Measurements from ENCODE around the gene CALML3. TPM values are rescaled to one million over a fixed set of nuclear protein-coding genes. Genes with fewer than 3 reads are reported as not detected.

Gene CALML3
- total RNA-seq, 1 donor: not detected

DNA sequence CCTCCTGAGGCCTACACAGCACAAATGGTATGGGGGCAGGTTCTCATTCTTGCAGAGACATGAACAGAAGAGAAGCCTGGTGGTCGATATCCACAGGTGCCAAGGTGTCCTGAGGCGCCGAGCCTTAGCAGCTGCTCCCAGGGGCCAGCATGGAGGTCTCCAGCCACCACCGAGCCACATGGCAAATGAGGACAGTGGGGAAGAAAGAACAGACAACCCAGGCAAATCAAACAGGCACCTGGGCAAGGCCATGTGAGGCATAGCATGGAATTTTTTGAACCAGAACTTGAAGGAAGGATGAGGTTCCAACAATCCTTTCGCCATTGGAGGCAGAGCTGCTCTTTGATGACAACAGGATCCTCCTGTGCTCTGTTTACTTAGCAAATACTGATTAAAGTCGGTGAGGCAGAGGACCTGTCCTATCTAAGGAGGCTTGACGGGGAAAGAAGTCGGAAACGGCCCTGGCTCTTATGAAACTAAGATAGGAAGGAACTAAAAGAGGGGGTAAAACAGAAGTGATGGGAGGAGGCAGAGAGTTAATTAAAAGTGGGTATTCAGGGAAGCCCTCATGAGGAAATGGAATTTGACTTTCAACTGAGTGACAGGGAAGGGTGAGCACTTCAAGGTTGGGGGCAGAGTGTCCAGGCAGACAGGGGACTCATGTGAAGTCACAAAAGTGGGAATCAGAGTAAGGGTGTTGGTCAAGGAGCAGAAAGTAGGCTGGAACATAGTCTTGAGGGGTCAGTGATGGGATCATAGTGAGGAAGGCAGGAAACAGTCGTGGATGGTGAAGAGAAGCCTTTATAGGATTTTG is 8.6 kb upstream of the CALML3 start:
- H3K4me3 ChIP-seq (ENCODE audit: insufficient read depth, low read length): no peak overlapping the region
- no peaks in the 10 kb centered on the region for H3K4me1 ChIP-seq (ENCODE audit: insufficient read depth, low read length)
- TF ChIP-seq, protein P1, sequence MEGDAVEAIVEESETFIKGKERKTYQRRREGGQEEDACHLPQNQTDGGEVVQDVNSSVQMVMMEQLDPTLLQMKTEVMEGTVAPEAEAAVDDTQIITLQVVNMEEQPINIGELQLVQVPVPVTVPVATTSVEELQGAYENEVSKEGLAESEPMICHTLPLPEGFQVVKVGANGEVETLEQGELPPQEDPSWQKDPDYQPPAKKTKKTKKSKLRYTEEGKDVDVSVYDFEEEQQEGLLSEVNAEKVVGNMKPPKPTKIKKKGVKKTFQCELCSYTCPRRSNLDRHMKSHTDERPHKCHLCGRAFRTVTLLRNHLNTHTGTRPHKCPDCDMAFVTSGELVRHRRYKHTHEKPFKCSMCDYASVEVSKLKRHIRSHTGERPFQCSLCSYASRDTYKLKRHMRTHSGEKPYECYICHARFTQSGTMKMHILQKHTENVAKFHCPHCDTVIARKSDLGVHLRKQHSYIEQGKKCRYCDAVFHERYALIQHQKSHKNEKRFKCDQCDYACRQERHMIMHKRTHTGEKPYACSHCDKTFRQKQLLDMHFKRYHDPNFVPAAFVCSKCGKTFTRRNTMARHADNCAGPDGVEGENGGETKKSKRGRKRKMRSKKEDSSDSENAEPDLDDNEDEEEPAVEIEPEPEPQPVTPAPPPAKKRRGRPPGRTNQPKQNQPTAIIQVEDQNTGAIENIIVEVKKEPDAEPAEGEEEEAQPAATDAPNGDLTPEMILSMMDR (IDR thresholded peaks at IDR 0.05; ENCODE audit: extremely low read depth, low read depth, low read length): no peak
- no peaks in the 10 kb centered on the region for H3K9me3 ChIP-seq (ENCODE audit: low read depth, low read length)
- peaks cover 4% of the 10 kb centered on the region for H3K27me3 ChIP-seq (ENCODE audit: insufficient read depth, low read length)
- no peak overlapping the region for H3K27ac ChIP-seq (ENCODE audit: low read depth, low read length)
- H3K79me2 ChIP-seq (ENCODE audit: insufficient read depth, low read length): no peaks in the 10 kb centered on the region
- H2AFZ ChIP-seq (ENCODE audit: low read length): no peak overlapping the region
- H4K20me1 ChIP-seq (ENCODE audit: insufficient read depth, low read length): no peaks in the 10 kb centered on the region
- H3K36me3 ChIP-seq (ENCODE audit: insufficient read depth, low read length): no peaks in the 10 kb centered on the region
- H3K4me2 ChIP-seq (ENCODE audit: insufficient read depth, low read length): no peak overlapping the region
- peak; percentile 68 for DNase-seq (ENCODE audit: insufficient read length, low spot score, missing footprints)

DNA sequence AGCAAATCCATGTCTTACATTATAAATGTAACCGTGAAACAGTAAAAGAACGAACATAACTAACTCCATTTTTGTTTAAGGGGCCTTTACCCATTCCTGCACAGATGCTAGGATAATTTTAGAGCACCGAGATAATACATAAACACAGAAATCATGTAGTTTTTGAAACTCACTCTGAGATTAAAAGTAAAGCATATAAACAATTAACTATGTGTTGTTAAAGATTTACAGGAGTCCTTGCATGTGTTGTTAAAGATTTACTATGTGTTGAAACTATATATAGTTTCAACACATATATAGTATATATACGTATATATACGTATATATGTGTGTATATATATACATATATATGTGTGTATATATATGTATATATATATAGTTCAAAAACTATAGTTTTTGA is 7.2 kb upstream of the CALML3 start:
- Histone ChIP-seq H3K27me3 (ENCODE audit: insufficient read depth, low read length) (peaks cover 2% of the 10 kb centered on the region), H3K9me3 (ENCODE audit: low read depth, low read length) (no peaks in the 10 kb centered on the region)
- TF ChIP-seq, protein P1 (IDR thresholded peaks at IDR 0.05; ENCODE audit: extremely low read depth, low read depth, low read length): no peak

DNA sequence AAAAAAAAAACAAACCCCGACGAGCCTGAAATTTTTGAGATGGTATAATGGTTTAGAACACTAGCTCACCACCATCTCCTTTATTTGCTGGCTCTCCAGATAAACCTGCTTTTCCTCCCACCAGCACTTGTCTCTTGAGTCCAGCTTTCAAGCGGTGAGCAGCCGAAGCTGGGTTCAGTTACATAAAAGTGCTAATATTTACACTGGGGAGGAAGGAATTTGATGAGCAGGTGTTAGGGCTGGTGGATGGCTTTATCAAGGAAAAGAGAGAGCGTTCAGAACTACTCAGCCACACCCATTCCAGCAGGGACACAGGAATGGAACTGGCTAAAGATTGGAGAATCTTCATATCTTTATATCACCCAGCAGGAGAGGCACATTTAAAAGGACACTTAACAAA is 6.6 kb upstream of the CALML3 start:
- no peak overlapping the region for H2AFZ ChIP-seq (ENCODE audit: low read length)
- H3K4me1 ChIP-seq (ENCODE audit: insufficient read depth, low read length): no peaks in the 10 kb centered on the region
- no peaks in the 10 kb centered on the region for H4K20me1 ChIP-seq (ENCODE audit: insufficient read depth, low read length)
- no peaks in the 10 kb centered on the region for H3K9me3 ChIP-seq (ENCODE audit: low read depth, low read length)
- no peaks in the 10 kb centered on the region for H3K27me3 ChIP-seq (ENCODE audit: insufficient read depth, low read length)
- DNase-seq (ENCODE audit: insufficient read length, low spot score, missing footprints): no peak
- H3K4me2 ChIP-seq (ENCODE audit: insufficient read depth, low read length): no peak overlapping the region
- no peak overlapping the region for H3K27ac ChIP-seq (ENCODE audit: low read depth, low read length)
- TF ChIP-seq, protein P1 (IDR thresholded peaks at IDR 0.05; ENCODE audit: extremely low read depth, low read depth, low read length): no peak
- H3K79me2 ChIP-seq (ENCODE audit: insufficient read depth, low read length): no peaks in the 10 kb centered on the region
- H3K4me3 ChIP-seq (ENCODE audit: insufficient read depth, low read length): no peak overlapping the region
- no peaks in the 10 kb centered on the region for H3K36me3 ChIP-seq (ENCODE audit: insufficient read depth, low read length)

More for the DNA sequence above, 7.2 kb upstream of the CALML3 start:
- Histone ChIP-seq H3K27ac (ENCODE audit: low read depth, low read length) (no peak overlapping the region), H3K36me3 (ENCODE audit: insufficient read depth, low read length) (no peaks in the 10 kb centered on the region), H3K79me2 (ENCODE audit: insufficient read depth, low read length) (no peaks in the 10 kb centered on the region), H2AFZ (ENCODE audit: low read length) (no peak overlapping the region), H4K20me1 (ENCODE audit: insufficient read depth, low read length) (no peaks in the 10 kb centered on the region), H3K4me1 (ENCODE audit: insufficient read depth, low read length) (no peaks in the 10 kb centered on the region), H3K4me3 (ENCODE audit: insufficient read depth, low read length) (no peak overlapping the region), H3K4me2 (ENCODE audit: insufficient read depth, low read length) (no peak overlapping the region)
- DNase-seq (ENCODE audit: insufficient read length, low spot score, missing footprints): no peak

DNA sequence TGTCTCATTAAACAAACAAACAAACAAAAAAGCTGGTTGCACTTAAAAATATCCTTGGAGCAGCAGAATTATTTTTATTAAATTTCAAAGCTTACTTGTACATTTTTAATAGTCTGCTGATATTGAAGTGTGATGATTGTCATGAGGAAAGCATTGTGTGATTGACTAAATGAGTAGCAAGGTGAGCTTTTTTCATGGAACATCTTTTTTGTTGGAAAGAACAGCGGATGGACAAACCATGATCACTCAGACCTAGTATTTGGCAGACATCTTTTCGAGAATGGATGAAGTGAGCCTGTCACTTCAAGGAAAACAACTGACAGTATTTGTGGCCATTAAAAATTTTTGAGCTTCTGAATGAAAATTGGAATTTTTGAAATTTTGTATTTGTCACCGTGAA is 5.7 kb upstream of the CALML3 start:
- Histone ChIP-seq H3K4me2 (ENCODE audit: insufficient read depth, low read length) (no peak overlapping the region), H3K79me2 (ENCODE audit: insufficient read depth, low read length) (no peaks in the 10 kb centered on the region), H3K9me3 (ENCODE audit: low read depth, low read length) (no peaks in the 10 kb centered on the region), H4K20me1 (ENCODE audit: insufficient read depth, low read length) (no peaks in the 10 kb centered on the region), H3K4me1 (ENCODE audit: insufficient read depth, low read length) (no peaks in the 10 kb centered on the region), H2AFZ (ENCODE audit: low read length) (no peak overlapping the region), H3K36me3 (ENCODE audit: insufficient read depth, low read length) (no peaks in the 10 kb centered on the region), H3K4me3 (ENCODE audit: insufficient read depth, low read length) (no peak overlapping the region), H3K27me3 (ENCODE audit: insufficient read depth, low read length) (no peaks in the 10 kb centered on the region), H3K27ac (ENCODE audit: low read depth, low read length) (no peak overlapping the region)
- TF ChIP-seq, protein P1 (IDR thresholded peaks at IDR 0.05; ENCODE audit: extremely low read depth, low read depth, low read length): no peak
- no peak for DNase-seq (ENCODE audit: insufficient read length, low spot score, missing footprints)

Measured in osteoblast (primary cell).